ENCODE results near the gene MRPS10. TPM values are rescaled to one million over a fixed set of nuclear protein-coding genes. Genes with fewer than 3 reads are reported as not detected.

MRPS10 gene
- total RNA-seq, 1 experiment from 2014 or later = 67.6 TPM

GRCh38 chr6:42254505-42254904, 36.8 kb upstream of the MRPS10 start:
- DNase-seq (ENCODE audit: low read depth, low spot score) (no peak), ATAC-seq (no peak)
- intact Hi-C loops (cut with micrococcal nuclease; ENCODE audit: unreplicated experiment) = no loop called here
- CTCF ChIA-PET = no interaction called here
- POLR2A ChIA-PET = no interaction called here
- in situ Hi-C loops (cut with HindIII; ENCODE audit: low pct_unique_long_range_greater_than_20kb, low sequenced_read_pairs) = no loop called here
- peaks cover 10% of the 10 kb centered on the region for H3K4me1 ChIP-seq (ENCODE audit: control insufficient read depth, insufficient read depth, low read length)
- no peak for TF ChIP-seq POLR2AphosphoS5 (IDR thresholded peaks at IDR 0.05; ENCODE audit: low read depth, low read length)
- no peak for TF ChIP-seq TCF7L2 (IDR thresholded peaks at IDR 0.05; ENCODE audit: low read depth, low read length)
- no peak for TF ChIP-seq CTCF (IDR thresholded peaks at IDR 0.05)
- TF ChIP-seq SIN3A (IDR thresholded peaks at IDR 0.05; ENCODE audit: borderline replicate concordance, insufficient read depth, low read depth, low read length) = no peak
- TF ChIP-seq REST (IDR thresholded peaks at IDR 0.05; ENCODE audit: insufficient read depth in 1 of 2, low read depth in 2 of 2, low read length in 1 of 2) = no peak
- H3K27me3 ChIP-seq (ENCODE audit: control insufficient read depth, insufficient read depth, low read length) = no peaks in the 10 kb centered on the region
- H3K9me3 ChIP-seq (ENCODE audit: control insufficient read depth, insufficient read depth, low read depth, low read length) = no peaks in the 10 kb centered on the region
- BruUV-seq (replicated peaks) = no TSS peak
- H3K27ac ChIP-seq (ENCODE audit: low read length) = no peak overlapping the region
- H3K4me3 ChIP-seq (ENCODE audit: low read depth in 2 of 2, low read length in 2 of 2) = no peak overlapping the region
- H3K36me3 ChIP-seq (ENCODE audit: control insufficient read depth, insufficient read depth, low read length) = peaks cover 17% of the 10 kb centered on the region

- CTCF ChIA-PET = no interaction called here
- no peak for DNase-seq (ENCODE audit: low read depth, low spot score)
- Histone ChIP-seq H3K9me3 (ENCODE audit: control insufficient read depth, insufficient read depth, low read depth, low read length) (no peaks in the 10 kb centered on the region), H3K27ac (ENCODE audit: low read length) (peak overlapping the region; percentile 44; the same call in 1 of the 2 replicates), H3K4me1 (ENCODE audit: control insufficient read depth, insufficient read depth, low read length) (peaks cover 10% of the 10 kb centered on the region), H3K36me3 (ENCODE audit: control insufficient read depth, insufficient read depth, low read length) (peaks cover 16% of the 10 kb centered on the region), H3K27me3 (ENCODE audit: control insufficient read depth, insufficient read depth, low read length) (no peaks in the 10 kb centered on the region), H3K4me3 (ENCODE audit: low read depth in 2 of 2, low read length in 2 of 2) (no peak overlapping the region)
- peak; percentile 50; the same call in 1 of the 2 replicates for ATAC-seq
- in situ Hi-C loops (cut with HindIII; ENCODE audit: low pct_unique_long_range_greater_than_20kb, low sequenced_read_pairs) (no loop called here), intact Hi-C loops (cut with micrococcal nuclease; ENCODE audit: unreplicated experiment) (no loop called here)
- TF ChIP-seq SIN3A (IDR thresholded peaks at IDR 0.05; ENCODE audit: borderline replicate concordance, insufficient read depth, low read depth, low read length) (no peak), CTCF (IDR thresholded peaks at IDR 0.05) (no peak), POLR2AphosphoS5 (IDR thresholded peaks at IDR 0.05; ENCODE audit: low read depth, low read length) (0 out of 2 replicates have a peak, but pooled peaks have one; percentile 34), TCF7L2 (IDR thresholded peaks at IDR 0.05; ENCODE audit: low read depth, low read length) (no peak), REST (IDR thresholded peaks at IDR 0.05; ENCODE audit: insufficient read depth in 1 of 2, low read depth in 2 of 2, low read length in 1 of 2) (no peak)
- no TSS peak for BruUV-seq (replicated peaks)
- POLR2A ChIA-PET = no interaction called here
Measured at GRCh38 chr6:42251911-42252637, 34.4 kb upstream of the MRPS10 start.

All from Panc1 (cell line).